ENCODE results near the gene RABL3.
"Not testable (repeated sequence)": the region's sequence is repeated elsewhere in the genome, so short reads cannot be mapped to it uniquely, and the experiment has no call there.

RABL3 gene

DNA sequence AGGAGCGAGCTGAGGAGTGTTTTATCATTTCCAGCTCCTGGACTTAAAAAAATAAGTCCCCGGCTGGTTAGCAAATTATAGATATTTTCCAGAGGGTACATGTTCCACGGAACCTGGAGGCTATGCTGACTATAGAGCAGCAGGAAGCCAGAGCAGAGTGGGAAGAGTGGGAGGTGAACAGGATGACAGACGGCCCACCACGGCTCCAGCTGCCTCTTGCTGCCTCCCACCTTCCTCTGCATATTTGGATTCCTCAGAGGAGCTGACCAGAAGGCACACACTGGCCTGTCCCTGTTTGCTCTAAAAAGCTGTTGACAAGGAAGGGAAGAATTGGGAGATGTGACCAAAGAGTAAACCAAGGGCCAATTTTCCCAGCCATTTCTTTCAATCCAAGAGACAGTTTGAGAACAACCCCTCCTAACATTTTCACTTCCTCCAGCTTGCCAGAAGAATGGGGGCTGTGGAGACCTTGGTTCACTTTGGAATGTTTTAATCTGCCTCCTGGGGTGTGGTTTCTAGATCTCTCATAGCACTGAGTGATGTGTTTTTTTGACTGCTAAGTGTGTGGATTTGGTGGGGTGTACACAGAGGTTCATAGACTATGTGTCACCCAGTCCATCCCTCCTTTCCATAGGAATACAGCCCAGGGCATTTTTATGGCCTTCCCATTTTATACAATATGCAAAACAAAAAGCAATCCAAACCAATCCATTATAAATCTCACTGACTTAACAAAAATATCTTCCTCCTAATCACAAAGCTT lies 97.1 kb downstream of the RABL3 start:
- DNase-seq (ENCODE audit: low read depth): no peak

GRCh38 chr3:120642368-120642948 lies 99.9 kb downstream of the RABL3 start:
- DNase-seq (ENCODE audit: low read depth): no peak

GRCh38 chr3:120641696-120642246 lies 100.5 kb downstream of the RABL3 start:
- no peak for DNase-seq (ENCODE audit: low read depth)

DNA sequence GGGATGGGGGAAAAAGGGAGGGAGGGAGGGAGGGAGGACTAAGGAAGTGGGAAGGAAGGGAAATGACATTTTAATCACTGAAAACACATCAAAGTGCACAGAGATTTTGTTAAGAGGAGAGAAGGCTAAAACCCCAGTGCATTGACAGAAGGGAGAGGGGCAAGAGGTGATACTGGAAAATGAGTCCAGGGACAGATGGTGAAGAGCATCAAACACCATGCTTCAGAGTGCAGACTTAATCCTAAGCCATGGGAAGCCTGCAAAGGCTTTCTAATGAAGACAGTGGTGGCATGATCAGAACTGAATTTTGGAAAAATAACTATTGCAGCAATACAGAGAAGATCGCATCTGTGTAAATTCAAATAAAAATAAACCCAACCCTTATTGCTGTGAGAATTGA lies 102.1 kb downstream of the RABL3 start:
- no peak for DNase-seq (ENCODE audit: low read depth)

GRCh38 chr3:120638820-120639219 lies 103.5 kb downstream of the RABL3 start:
- not testable (repeated sequence) for DNase-seq (ENCODE audit: low read depth)

- DNase-seq (ENCODE audit: low read depth): no peak
Observed at GRCh38 chr3:120637851-120638559, 104.3 kb downstream of the RABL3 start.

DNA sequence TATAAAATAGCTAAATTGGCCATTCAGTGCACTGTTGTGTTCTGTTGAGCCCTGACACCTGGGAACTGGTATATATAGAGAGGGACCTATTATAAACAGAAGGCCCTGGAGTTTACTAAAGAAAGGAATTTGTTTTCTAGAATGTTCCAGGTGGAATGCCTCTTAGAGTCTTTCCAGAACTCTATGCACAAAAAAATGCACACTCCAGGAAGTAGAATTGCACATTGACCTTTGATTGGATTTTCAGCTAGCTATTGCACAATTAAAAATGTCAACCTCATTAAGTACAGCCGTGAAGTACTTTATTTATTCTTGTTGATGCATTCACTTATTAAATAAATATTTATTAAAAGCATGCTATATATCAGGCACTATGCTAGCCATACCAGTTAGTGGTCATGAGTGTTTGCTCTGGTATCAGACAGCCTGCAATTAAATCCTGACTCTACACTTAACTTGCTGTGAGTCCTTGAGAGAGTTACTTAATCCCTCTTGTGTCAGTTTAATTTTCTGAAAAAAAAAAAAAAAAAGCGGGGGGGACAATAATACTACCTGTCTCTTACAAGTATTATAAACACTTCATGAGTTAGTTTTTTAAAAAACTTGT lies 105.4 kb downstream of the RABL3 start:
- no peak for DNase-seq (ENCODE audit: low read depth)

Data from stimulated activated CD8-positive, alpha-beta memory T cell treated with anti-CD3 and anti-CD28 coated beads, Interleukin-4, amount 100 ng/mL, for 24 hours (primary cell).